Neuronal stem cell (in vitro differentiated cells): ENCODE data around the gene PIAS2.

Experiments
- DNase-seq: peaks from one replicate; pipeline ENCODE4 v3.0.0-alpha.2; 2013; ENCODE audit warnings: low spot score
- H2AFZ ChIP-seq: one replicate; pipeline ENCODE4 v1.6.1; 2013; ENCODE audit warnings: mild to moderate bottlenecking, low read length, inconsistent platforms
- H2AK5ac ChIP-seq: 2 replicates; pipeline ENCODE4 v1.6.1; 2013; ENCODE audit warnings: low read depth, mild to moderate bottlenecking, inconsistent platforms, low read length, moderate library complexity, mixed read lengths
- H2BK120ac ChIP-seq: 2 replicates; pipeline ENCODE4 v1.6.1; 2013; ENCODE audit warnings: low read depth, mild to moderate bottlenecking, inconsistent platforms, low read length, moderate library complexity, mixed read lengths
- H2BK12ac ChIP-seq: one replicate; pipeline ENCODE4 v1.6.1; 2013; ENCODE audit warnings: low read length, inconsistent platforms
- H2BK15ac ChIP-seq: 2 replicates; pipeline ENCODE4 v1.6.1; 2013; ENCODE audit warnings: mild to moderate bottlenecking, low read length, inconsistent platforms, mixed read lengths
- H2BK5ac ChIP-seq: one replicate; pipeline ENCODE4 v1.6.1; 2013; ENCODE audit warnings: inconsistent platforms, mild to moderate bottlenecking, low read length, moderate library complexity
- H3K14ac ChIP-seq: one replicate; pipeline ENCODE4 v1.6.1; 2013; ENCODE audit warnings: low read length, inconsistent platforms
- H3K18ac ChIP-seq: 2 replicates; pipeline ENCODE4 v1.6.1; 2013; ENCODE audit warnings: low read length, inconsistent platforms
- H3K23ac ChIP-seq: 2 replicates; pipeline ENCODE4 v1.6.1; 2013; ENCODE audit warnings: low read depth, mild to moderate bottlenecking, mixed read lengths, low read length, inconsistent platforms; ENCODE audit not compliant: poor library complexity
- H3K27ac ChIP-seq: replicated peaks from 3 replicates; pipeline ENCODE4 v1.5.1; 2013; ENCODE audit warnings: low read length, inconsistent platforms
- H3K27me3 ChIP-seq, 3 experiments: 2 replicates each; pipeline ENCODE4 v1.6.1; 2013; ENCODE audit warnings: low read length in 3 of 3, mild to moderate bottlenecking in 2 of 3, inconsistent platforms in 1 of 3, low read depth in 1 of 3, mixed read lengths in 1 of 3, moderate library complexity in 1 of 3; ENCODE audit not compliant: control insufficient read depth in 3 of 3, insufficient read depth in 3 of 3
- H3K36me3 ChIP-seq, 2 donors: replicated peaks in 1 of 2; 2 replicates each; pipeline ENCODE4 v1.6.1; 2013; ENCODE audit warnings: low read length in 2 of 2; ENCODE audit not compliant: control insufficient read depth in 2 of 2, insufficient read depth in 2 of 2
- H3K4ac ChIP-seq: 2 replicates; pipeline ENCODE4 v1.6.1; 2013; ENCODE audit warnings: inconsistent platforms, mild to moderate bottlenecking, low read length, moderate library complexity
- H3K4me1 ChIP-seq, 2 donors: 1 replicate in 1 of 2; 2 replicates in 1 of 2; pipeline ENCODE4 v1.6.1; 2013; ENCODE audit warnings: low read length in 2 of 2, low read depth in 1 of 2; ENCODE audit not compliant: control insufficient read depth in 2 of 2, insufficient read depth in 1 of 2
- H3K4me2 ChIP-seq: one replicate; pipeline ENCODE4 v1.6.1; 2013; ENCODE audit warnings: mild to moderate bottlenecking, low read length, inconsistent platforms; ENCODE audit not compliant: insufficient read depth, poor library complexity, severe bottlenecking
- H3K4me3 ChIP-seq, 2 donors: 2 replicates each; pipeline ENCODE4 v1.5.1; 2013; ENCODE audit warnings: low read length in 2 of 2, mild to moderate bottlenecking in 2 of 2, inconsistent platforms in 1 of 2, moderate library complexity in 1 of 2
- H3K79me1 ChIP-seq: one replicate; pipeline ENCODE4 v1.6.1; 2013; ENCODE audit warnings: low read depth, mild to moderate bottlenecking, inconsistent platforms, low read length, moderate library complexity
- H3K9ac ChIP-seq: one replicate; pipeline ENCODE4 v1.6.1; 2013; ENCODE audit warnings: mild to moderate bottlenecking, low read depth, low read length, inconsistent platforms; ENCODE audit not compliant: poor library complexity
- H3K9me3 ChIP-seq, 2 donors: replicated peaks in 1 of 2; 2 replicates each; pipeline versions ENCODE3 to v1.6.1; 2013; ENCODE audit warnings: low read length in 2 of 2, mild to moderate bottlenecking in 2 of 2, inconsistent platforms in 1 of 2, low read depth in 1 of 2, mixed read lengths in 1 of 2, moderate library complexity in 1 of 2; ENCODE audit not compliant: control insufficient read depth in 2 of 2, insufficient read depth in 1 of 2
- H4K8ac ChIP-seq: one replicate; pipeline ENCODE4 v1.6.1; 2013; ENCODE audit warnings: low read depth, mild to moderate bottlenecking, inconsistent platforms, low read length, moderate library complexity
- H4K91ac ChIP-seq: one replicate; pipeline ENCODE4 v1.6.1; 2013; ENCODE audit warnings: low read length, low read depth, mild to moderate bottlenecking, inconsistent platforms; ENCODE audit not compliant: poor library complexity
- WGBS, 2 donors: extraction: QIAGEN DNeasy Blood & Tissue Kit; methylation state at CpG; one replicate each; pipeline ENCODE4 v1.1.7; 2013; ENCODE audit warnings: missing lambda C conversion rate in 2 of 2, mixed read lengths in 1 of 2; ENCODE audit not compliant: insufficient read length in 2 of 2, insufficient replicate concordance in 1 of 2; ENCODE audit errors: extremely low coverage in 2 of 2; 5-methylcytosine and 5-hydroxymethylcytosine counted together

Gene PIAS2

GRCh38 chr18:46920653-46921052, 3.3 kb upstream of the PIAS2 start:
- Histone ChIP-seq H3K36me3 (no peaks in the 10 kb centered on the region), H3K18ac (no peak overlapping the region), H2AK5ac (no peak overlapping the region), H3K27ac (no peak overlapping the region), H3K4ac (no peak overlapping the region), H4K8ac (no peak overlapping the region), H2BK15ac (no peak overlapping the region), H3K4me2 (no peak overlapping the region), H3K9me3 (no peaks in the 10 kb centered on the region), H2AFZ (no peak overlapping the region), H3K79me1 (peaks cover 3% of the 10 kb centered on the region), H3K9ac (no peak overlapping the region), H3K14ac (no peak overlapping the region), H2BK12ac (no peak overlapping the region), H3K23ac (no peak overlapping the region), H3K4me3 (no peak overlapping the region), H4K91ac (no peak overlapping the region), H2BK120ac (no peak overlapping the region), H2BK5ac (no peak overlapping the region), H3K4me1 (peaks cover 6 to 8% of the 10 kb centered on the region in 2 donors), H3K27me3 (no peaks in the 10 kb centered on the region)
- no peak for DNase-seq
- WGBS, 2 donors = no CpG with 5 or more reads among the region's 1 CpG

GRCh38 chr18:46920067-46920466, 2.8 kb upstream of the PIAS2 start:
- Histone ChIP-seq H2BK15ac (no peak overlapping the region), H3K23ac (no peak overlapping the region), H3K14ac (no peak overlapping the region), H2AK5ac (no peak overlapping the region), H4K91ac (no peak overlapping the region), H3K36me3 (no peaks in the 10 kb centered on the region), H3K18ac (no peak overlapping the region), H3K4me3 (no peak overlapping the region), H2BK12ac (no peak overlapping the region), H3K4me2 (no peak overlapping the region), H3K4ac (no peak overlapping the region), H4K8ac (no peak overlapping the region), H3K9ac (no peak overlapping the region), H2BK120ac (no peak overlapping the region), H3K9me3 (no peaks in the 10 kb centered on the region), H3K4me1 (peaks cover 8 to 9% of the 10 kb centered on the region in 2 donors), H3K79me1 (peaks cover 3% of the 10 kb centered on the region), H2AFZ (no peak overlapping the region), H2BK5ac (no peak overlapping the region), H3K27ac (no peak overlapping the region), H3K27me3 (no peaks in the 10 kb centered on the region)
- no CpG with 5 or more reads among the region's 2 CpGs for WGBS, 2 donors
- DNase-seq = no peak

- Histone ChIP-seq H3K18ac (peak overlapping the region; percentile 98), H4K91ac (no peak overlapping the region), H3K9ac (peak overlapping the region; percentile 95), H2AFZ (peak overlapping the region; percentile 98), H2AK5ac (no peak overlapping the region), H2BK15ac (no peak overlapping the region), H2BK120ac (no peak overlapping the region), H3K79me1 (peaks cover 3% of the 10 kb centered on the region), H3K4me3 (peak overlapping the region; percentile 90 to 98), H3K27me3 (no peaks in the 10 kb centered on the region), H3K27ac (no peak overlapping the region), H3K14ac (no peak overlapping the region), H3K36me3 (no peaks in the 10 kb centered on the region), H3K4me1 (peaks cover 9 to 10% of the 10 kb centered on the region in 2 donors), H3K4me2 (peak overlapping the region; percentile 81), H4K8ac (no peak overlapping the region), H2BK5ac (peak overlapping the region; percentile 85), H3K23ac (peak overlapping the region; percentile 98), H3K4ac (no peak overlapping the region), H3K9me3 (no peaks in the 10 kb centered on the region), H2BK12ac (no peak overlapping the region)
- no peak for DNase-seq
- no CpG with 5 or more reads among the region's 33 CpGs for WGBS, 2 donors
These were observed 695 bp upstream of the PIAS2 start for GRCh38 chr18:46917803-46918600.

- H4K8ac ChIP-seq = no peak overlapping the region
- no peaks in the 10 kb centered on the region for H3K27me3 ChIP-seq
- no peak overlapping the region for H2BK15ac ChIP-seq
- no peak overlapping the region for H2BK12ac ChIP-seq
- H2BK5ac ChIP-seq = peak overlapping the region; percentile 85
- H3K79me1 ChIP-seq = peaks cover 3% of the 10 kb centered on the region
- H2AK5ac ChIP-seq = no peak overlapping the region
- H3K4me2 ChIP-seq = peak overlapping the region; percentile 81
- no peak overlapping the region for H3K14ac ChIP-seq
- H4K91ac ChIP-seq = no peak overlapping the region
- no peak overlapping the region for H3K4ac ChIP-seq
- H3K27ac ChIP-seq = no peak overlapping the region
- H3K36me3 ChIP-seq = no peaks in the 10 kb centered on the region
- H3K4me1 ChIP-seq = peaks cover 9 to 10% of the 10 kb centered on the region in 2 donors
- WGBS, 2 donors = no CpG with 5 or more reads among the region's 21 CpGs
- DNase-seq = peak; percentile 23
- H3K18ac ChIP-seq = peak overlapping the region; percentile 70
- H2AFZ ChIP-seq = peak overlapping the region; percentile 98
- H3K4me3 ChIP-seq = peak overlapping the region; percentile 90 to 98
- no peak overlapping the region for H3K23ac ChIP-seq
- no peak overlapping the region for H2BK120ac ChIP-seq
- peak overlapping the region; percentile 87 for H3K9ac ChIP-seq
- no peaks in the 10 kb centered on the region for H3K9me3 ChIP-seq
These were observed 678 bp downstream of the PIAS2 start for GRCh38 chr18:46916551-46917107.
